Neural cell (in vitro differentiated cells): ENCODE measurements around the gene CACNA1C. TPM values are rescaled to one million over a fixed set of nuclear protein-coding genes. Genes with fewer than 3 reads are reported as not detected.

Experiments
- H2AFZ ChIP-seq: fragments of 200-600, 300-800 bp; sonication (generic), shearing (Covaris generic); 2 replicates; pipeline ENCODE4 v1.6.0; 2014; ENCODE audit warnings: low read depth, mild to moderate bottlenecking, antibody characterized with exemption, low read length, moderate library complexity
- H3F3A ChIP-seq: fragments of 200-600 bp; shearing (Covaris generic); 2 replicates; pipeline ENCODE4 v1.6.1; 2016; ENCODE audit warnings: mild to moderate bottlenecking, moderate library complexity, mixed read lengths, antibody characterized with exemption, low read length; ENCODE audit not compliant: insufficient read depth, poor library complexity, severe bottlenecking
- H3K27ac ChIP-seq: fragments of 200-600, 300-800 bp; sonication (generic), shearing (Covaris generic); 2 replicates; pipeline ENCODE4 v1.5.1; 2014; ENCODE audit warnings: mild to moderate bottlenecking, low read length, moderate library complexity
- H3K27me3 ChIP-seq: fragments of 300-800, 200-600 bp; sonication (generic), shearing (Covaris generic); 2 replicates; pipeline ENCODE4 v1.6.0; 2014; ENCODE audit warnings: mild to moderate bottlenecking, low read depth, low read length, moderate library complexity; ENCODE audit not compliant: insufficient read depth
- H3K36me3 ChIP-seq: fragments of 300-800, 200-600 bp; sonication (generic), shearing (Covaris generic); 2 replicates; pipeline ENCODE4 v1.5.1; 2014; ENCODE audit warnings: mild to moderate bottlenecking, antibody characterized with exemption, low read length, moderate library complexity; ENCODE audit not compliant: insufficient read depth
- H3K4me2 ChIP-seq: fragments of 300-800, 200-600 bp; sonication (generic), shearing (Covaris generic); 2 replicates; pipeline ENCODE4 v1.6.0; 2014; ENCODE audit warnings: mild to moderate bottlenecking, low read length
- H3K4me3 ChIP-seq: fragments of 300-800, 200-600 bp; sonication (generic), shearing (Covaris generic); 2 replicates; pipeline ENCODE4 v1.5.1; 2014; ENCODE audit warnings: mild to moderate bottlenecking, low read length, moderate library complexity
- H3K79me2 ChIP-seq: fragments of 200-600 bp; shearing (Covaris generic); replicated peaks from 2 replicates; pipeline ENCODE4 v1.6.0; 2014; ENCODE audit warnings: mild to moderate bottlenecking, low read length, moderate library complexity; ENCODE audit not compliant: insufficient read depth
- H3K9ac ChIP-seq: fragments of 300-800, 200-600 bp; sonication (generic), shearing (Covaris generic); 2 replicates; pipeline ENCODE4 v1.6.1; 2016; ENCODE audit warnings: mild to moderate bottlenecking, low read length, mixed read lengths
- H3K9me2 ChIP-seq: fragments of 200-600 bp; shearing (Covaris generic); 2 replicates; pipeline ENCODE4 v1.6.1; 2016; ENCODE audit warnings: mild to moderate bottlenecking, low read length, mixed read lengths; ENCODE audit not compliant: insufficient read depth
- H3K9me3 ChIP-seq: fragments of 200-600, 300-800 bp; sonication (generic), shearing (Covaris generic); 2 replicates; pipeline ENCODE4 v1.6.1; 2016; ENCODE audit warnings: mild to moderate bottlenecking, mixed run types, low read length, moderate library complexity, mixed read lengths
- H4K20me1 ChIP-seq: fragments of 200-600 bp; shearing (Covaris generic); 2 replicates; pipeline ENCODE4 v1.6.1; 2016; ENCODE audit warnings: mild to moderate bottlenecking, mixed run types; ENCODE audit not compliant: insufficient read depth
- EZH2 ChIP-seq: fragments of 200-600, 300-800 bp; shearing (Covaris generic), sonication (generic); IDR thresholded peaks from 2 replicates; pipeline ENCODE4 v1.6.1; 2014; ENCODE audit warnings: antibody characterized with exemption, low read length, borderline replicate concordance, mild to moderate bottlenecking; ENCODE audit not compliant: insufficient read depth, poor library complexity, severe bottlenecking
- MXI1 ChIP-seq: fragments of 450-650 bp; conservative IDR thresholded peaks from 2 replicates; pipeline ENCODE4 v1.6.1; 2014; ENCODE audit warnings: antibody characterized with exemption, mild to moderate bottlenecking; ENCODE audit not compliant: poor library complexity, severe bottlenecking
- POLR2AphosphoS5 ChIP-seq: IDR thresholded peaks from 2 replicates; pipeline ENCODE4 v1.6.1; 2012
- RAD21 ChIP-seq: fragments of 450-650 bp; conservative IDR thresholded peaks from 2 replicates; pipeline ENCODE4 v1.6.1; 2014; ENCODE audit warnings: antibody characterized with exemption, mild to moderate bottlenecking, moderate library complexity
- REST ChIP-seq: IDR thresholded peaks from 2 replicates; pipeline ENCODE4 v1.6.1; 2012; ENCODE audit warnings: borderline replicate concordance
- SMC3 ChIP-seq: fragments of 450-650 bp; conservative IDR thresholded peaks from 2 replicates; pipeline ENCODE4 v1.6.1; 2014; ENCODE audit warnings: antibody characterized with exemption, mild to moderate bottlenecking, moderate library complexity; ENCODE audit not compliant: poor library complexity
- TAF1 ChIP-seq: IDR thresholded peaks from 2 replicates; pipeline ENCODE4 v1.6.1; 2012; ENCODE audit warnings: low read depth
- polyA plus RNA-seq: library from polyadenylated mRNA; depleted of rRNA; stranded (reverse); fragments of >200 nt; gene quantifications from 2 replicates; pipeline ENCODE4 v1.2.3, GENCODE V29; 2014
- TF ChIP-seq, protein P1 (sequence below): fragments of 450-650 bp; IDR thresholded peaks from 2 replicates; pipeline ENCODE4 v1.5.1; 2014; ENCODE audit warnings: antibody characterized with exemption, mild to moderate bottlenecking, moderate library complexity; ENCODE audit not compliant: poor library complexity, severe bottlenecking

Gene CACNA1C
- polyA plus RNA-seq, 1 donor from 2014 or later = 9.7 TPM

- Histone ChIP-seq H3K9ac (no peak overlapping the region), H3K9me2 (no peaks in the 10 kb centered on the region), H3K27me3 (no peaks in the 10 kb centered on the region), H3F3A (no peaks in the 10 kb centered on the region), H3K4me2 (no peak overlapping the region), H3K36me3 (no peaks in the 10 kb centered on the region), H3K4me3 (no peak overlapping the region), H3K27ac (no peak overlapping the region), H3K79me2 (no peaks in the 10 kb centered on the region), H4K20me1 (no peaks in the 10 kb centered on the region), H3K9me3 (no peaks in the 10 kb centered on the region), H2AFZ (no peak overlapping the region)
- TF ChIP-seq POLR2AphosphoS5 = no peak
These were observed 185.3 kb downstream of the CACNA1C start for GRCh38 chr12:2238111-2238510.

DNA sequence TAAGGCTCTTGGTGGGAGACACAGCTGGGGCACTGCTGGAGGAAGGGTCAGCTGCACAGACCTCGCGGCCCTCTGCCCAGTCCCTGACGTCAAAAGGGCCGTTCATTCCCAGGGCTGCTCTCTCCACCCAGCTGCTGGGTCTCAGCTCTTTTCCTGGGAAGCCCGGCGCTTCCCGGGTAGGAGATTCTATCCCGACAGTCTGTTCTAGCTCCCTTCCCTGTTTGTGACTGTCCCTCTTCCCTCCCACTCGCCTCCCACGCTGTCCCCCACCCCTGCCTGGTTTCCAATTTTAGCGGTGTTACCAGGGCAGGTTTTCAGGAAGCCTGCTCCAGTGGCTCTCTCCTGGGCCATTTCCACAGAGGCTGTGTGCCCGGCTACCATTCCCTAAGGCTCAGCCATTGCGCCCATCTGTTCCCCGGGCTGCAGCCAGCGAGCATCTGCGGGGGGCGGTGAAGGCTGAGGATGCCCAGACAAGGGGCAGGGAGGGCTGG, 186.6 kb downstream of the CACNA1C start:
- no peak overlapping the region for H3K4me2 ChIP-seq
- no peaks in the 10 kb centered on the region for H4K20me1 ChIP-seq
- H3K9me3 ChIP-seq = no peaks in the 10 kb centered on the region
- H3K4me3 ChIP-seq = no peak overlapping the region
- H3F3A ChIP-seq = peaks cover 7% of the 10 kb centered on the region
- H3K27ac ChIP-seq = no peak overlapping the region
- H3K9me2 ChIP-seq = no peaks in the 10 kb centered on the region
- no peak overlapping the region for H3K9ac ChIP-seq
- no peaks in the 10 kb centered on the region for H3K79me2 ChIP-seq
- no peak overlapping the region for H2AFZ ChIP-seq
- no peaks in the 10 kb centered on the region for H3K27me3 ChIP-seq
- no peaks in the 10 kb centered on the region for H3K36me3 ChIP-seq
- TF ChIP-seq SMC3 (no peak), TAF1 (no peak), EZH2 (no peak), MXI1 (no peak)

DNA sequence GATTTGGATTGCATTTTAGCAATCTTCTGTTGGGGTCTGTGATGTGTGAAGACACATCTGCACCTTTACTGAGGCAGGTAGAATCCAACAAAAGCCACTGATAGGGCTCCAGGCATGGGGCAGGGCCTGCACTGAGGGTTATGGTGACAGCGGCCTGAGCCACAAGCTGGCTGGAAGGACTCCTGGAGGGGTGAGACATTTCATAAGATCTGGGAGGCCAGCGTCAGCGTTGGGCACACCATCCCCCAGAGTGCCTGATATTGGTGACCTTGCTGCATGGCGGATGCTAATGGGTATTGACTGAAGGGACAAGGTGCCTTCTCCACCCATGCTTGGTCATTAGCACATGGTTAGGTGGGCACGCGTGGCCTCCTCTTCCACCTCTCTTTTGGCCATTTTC, 187.6 kb downstream of the CACNA1C start:
- Histone ChIP-seq H3K4me3 (no peak overlapping the region), H3K27ac (no peak overlapping the region)

DNA sequence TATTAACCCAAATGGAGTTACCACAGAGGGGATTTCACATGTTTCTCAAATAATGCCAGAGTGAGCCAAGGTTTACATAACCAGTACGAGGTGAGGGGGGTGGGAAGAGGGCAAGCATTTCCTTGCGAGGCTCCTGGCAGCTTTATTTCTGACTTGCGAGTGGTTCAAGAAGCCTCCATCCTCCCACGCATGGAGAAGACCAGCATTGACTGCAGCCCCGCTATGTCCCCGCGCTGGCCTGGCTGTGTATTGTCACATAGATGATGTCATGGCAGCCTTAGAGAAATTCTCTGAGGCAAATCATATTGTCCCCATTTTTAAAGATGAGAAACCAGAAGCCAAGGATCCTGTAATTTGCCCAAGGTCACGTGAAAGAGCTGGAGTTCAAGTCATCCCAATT, 188.2 kb downstream of the CACNA1C start:
- Histone ChIP-seq H3K9me3 (no peaks in the 10 kb centered on the region), H3K27ac (no peak overlapping the region), H3K4me2 (no peak overlapping the region), H3K36me3 (no peaks in the 10 kb centered on the region), H3K9ac (no peak overlapping the region), H2AFZ (no peak overlapping the region), H3K4me3 (no peak overlapping the region), H3K27me3 (no peaks in the 10 kb centered on the region), H3F3A (peaks cover 7% of the 10 kb centered on the region), H3K79me2 (no peaks in the 10 kb centered on the region), H4K20me1 (no peaks in the 10 kb centered on the region), H3K9me2 (no peaks in the 10 kb centered on the region)
- TF ChIP-seq MXI1 = no peak
- no peak for TF ChIP-seq REST
- no peak for TF ChIP-seq RAD21
- no peak for TF ChIP-seq TAF1
- no peak for TF ChIP-seq EZH2
- TF ChIP-seq SMC3 = no peak
- TF ChIP-seq, protein P1, sequence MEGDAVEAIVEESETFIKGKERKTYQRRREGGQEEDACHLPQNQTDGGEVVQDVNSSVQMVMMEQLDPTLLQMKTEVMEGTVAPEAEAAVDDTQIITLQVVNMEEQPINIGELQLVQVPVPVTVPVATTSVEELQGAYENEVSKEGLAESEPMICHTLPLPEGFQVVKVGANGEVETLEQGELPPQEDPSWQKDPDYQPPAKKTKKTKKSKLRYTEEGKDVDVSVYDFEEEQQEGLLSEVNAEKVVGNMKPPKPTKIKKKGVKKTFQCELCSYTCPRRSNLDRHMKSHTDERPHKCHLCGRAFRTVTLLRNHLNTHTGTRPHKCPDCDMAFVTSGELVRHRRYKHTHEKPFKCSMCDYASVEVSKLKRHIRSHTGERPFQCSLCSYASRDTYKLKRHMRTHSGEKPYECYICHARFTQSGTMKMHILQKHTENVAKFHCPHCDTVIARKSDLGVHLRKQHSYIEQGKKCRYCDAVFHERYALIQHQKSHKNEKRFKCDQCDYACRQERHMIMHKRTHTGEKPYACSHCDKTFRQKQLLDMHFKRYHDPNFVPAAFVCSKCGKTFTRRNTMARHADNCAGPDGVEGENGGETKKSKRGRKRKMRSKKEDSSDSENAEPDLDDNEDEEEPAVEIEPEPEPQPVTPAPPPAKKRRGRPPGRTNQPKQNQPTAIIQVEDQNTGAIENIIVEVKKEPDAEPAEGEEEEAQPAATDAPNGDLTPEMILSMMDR = no peak

More for the DNA sequence above, 187.6 kb downstream of the CACNA1C start:
- H3K9me2 ChIP-seq = no peaks in the 10 kb centered on the region
- H3K4me2 ChIP-seq = no peak overlapping the region
- H3K36me3 ChIP-seq = no peaks in the 10 kb centered on the region
- no peaks in the 10 kb centered on the region for H3K9me3 ChIP-seq
- H3K79me2 ChIP-seq = no peaks in the 10 kb centered on the region
- no peak overlapping the region for H3K9ac ChIP-seq
- H4K20me1 ChIP-seq = no peaks in the 10 kb centered on the region
- no peak overlapping the region for H2AFZ ChIP-seq
- no peaks in the 10 kb centered on the region for H3K27me3 ChIP-seq
- TF ChIP-seq SMC3 = no peak
- no peak for TF ChIP-seq MXI1
- no peak for TF ChIP-seq POLR2AphosphoS5
- TF ChIP-seq, protein P1 = no peak
- peaks cover 7% of the 10 kb centered on the region for H3F3A ChIP-seq
